GM21390 (cell line): Measurements from ENCODE around the gene RCAN2.

Experiments used
- ATAC-seq: cut with Tn5 transposase; IDR thresholded peaks from one replicate; pipeline ENCODE4 v1.9.1; 2021; ENCODE audit not compliant: unreplicated experiment

The RCAN2 gene

GRCh38 chr6:46293641-46294316, 197.5 kb downstream of the RCAN2 start:
- ATAC-seq = peak; percentile 90

- ATAC-seq = no peak
These were observed 199.4 kb downstream of the RCAN2 start for GRCh38 chr6:46291880-46292279.

GRCh38 chr6:46291275-46291633, 200.0 kb downstream of the RCAN2 start:
- no peak for ATAC-seq

GRCh38 chr6:46290421-46291274, 200.6 kb downstream of the RCAN2 start:
- ATAC-seq = no peak

- no peak for ATAC-seq
These were observed 201.4 kb downstream of the RCAN2 start for GRCh38 chr6:46289898-46290297.

- ATAC-seq = no peak
These were observed 202.4 kb downstream of the RCAN2 start for GRCh38 chr6:46288835-46289234.

GRCh38 chr6:46287681-46288080, 203.6 kb downstream of the RCAN2 start:
- no peak for ATAC-seq

GRCh38 chr6:46287043-46287442, 204.2 kb downstream of the RCAN2 start:
- ATAC-seq = no peak

- no peak for ATAC-seq
These were observed 206.8 kb downstream of the RCAN2 start for GRCh38 chr6:46284475-46284874.

GRCh38 chr6:46281110-46281509, 210.1 kb downstream of the RCAN2 start:
- no peak for ATAC-seq

GRCh38 chr6:46279874-46280273, 211.4 kb downstream of the RCAN2 start:
- no peak for ATAC-seq

- no peak for ATAC-seq
These were observed 214.6 kb downstream of the RCAN2 start for GRCh38 chr6:46276576-46277142.

GRCh38 chr6:46274502-46274901, 216.7 kb downstream of the RCAN2 start:
- no peak for ATAC-seq

- ATAC-seq = no peak
These were observed 217.3 kb downstream of the RCAN2 start for GRCh38 chr6:46273911-46274310.

GRCh38 chr6:46271728-46272127, 219.5 kb downstream of the RCAN2 start:
- no peak for ATAC-seq

GRCh38 chr6:46271107-46271506, 220.1 kb downstream of the RCAN2 start:
- ATAC-seq = no peak

- no peak for ATAC-seq
These were observed 220.9 kb downstream of the RCAN2 start for GRCh38 chr6:46270336-46270735.

GRCh38 chr6:46269447-46270229, 221.6 kb downstream of the RCAN2 start:
- no peak for ATAC-seq

GRCh38 chr6:46267515-46267914, 223.7 kb downstream of the RCAN2 start:
- ATAC-seq = no peak

- ATAC-seq = no peak
These were observed 225.9 kb downstream of the RCAN2 start for GRCh38 chr6:46265373-46265772.

- no peak for ATAC-seq
These were observed 227.6 kb downstream of the RCAN2 start for GRCh38 chr6:46263707-46264086.
